Neural cell (in vitro differentiated cells): Measurements from ENCODE around the gene CDK4.

Source experiments
- EZH2 ChIP-seq: fragments of 200-600, 300-800 bp; shearing (Covaris generic), sonication (generic); IDR thresholded peaks from 2 replicates; pipeline ENCODE4 v1.6.1; 2014; ENCODE audit warnings: antibody characterized with exemption, low read length, borderline replicate concordance, mild to moderate bottlenecking; ENCODE audit not compliant: insufficient read depth, poor library complexity, severe bottlenecking
- MXI1 ChIP-seq: fragments of 450-650 bp; conservative IDR thresholded peaks from 2 replicates; pipeline ENCODE4 v1.6.1; 2014; ENCODE audit warnings: antibody characterized with exemption, mild to moderate bottlenecking; ENCODE audit not compliant: poor library complexity, severe bottlenecking
- TF ChIP-seq, protein P1 (sequence below): IDR thresholded peaks from 2 replicates; pipeline ENCODE4 v1.6.1; 2012; ENCODE audit warnings: borderline replicate concordance
- TF ChIP-seq, protein P2 (sequence below): fragments of 450-650 bp; IDR thresholded peaks from 2 replicates; pipeline ENCODE4 v1.5.1; 2014; ENCODE audit warnings: antibody characterized with exemption, mild to moderate bottlenecking, moderate library complexity; ENCODE audit not compliant: poor library complexity, severe bottlenecking

DNA sequence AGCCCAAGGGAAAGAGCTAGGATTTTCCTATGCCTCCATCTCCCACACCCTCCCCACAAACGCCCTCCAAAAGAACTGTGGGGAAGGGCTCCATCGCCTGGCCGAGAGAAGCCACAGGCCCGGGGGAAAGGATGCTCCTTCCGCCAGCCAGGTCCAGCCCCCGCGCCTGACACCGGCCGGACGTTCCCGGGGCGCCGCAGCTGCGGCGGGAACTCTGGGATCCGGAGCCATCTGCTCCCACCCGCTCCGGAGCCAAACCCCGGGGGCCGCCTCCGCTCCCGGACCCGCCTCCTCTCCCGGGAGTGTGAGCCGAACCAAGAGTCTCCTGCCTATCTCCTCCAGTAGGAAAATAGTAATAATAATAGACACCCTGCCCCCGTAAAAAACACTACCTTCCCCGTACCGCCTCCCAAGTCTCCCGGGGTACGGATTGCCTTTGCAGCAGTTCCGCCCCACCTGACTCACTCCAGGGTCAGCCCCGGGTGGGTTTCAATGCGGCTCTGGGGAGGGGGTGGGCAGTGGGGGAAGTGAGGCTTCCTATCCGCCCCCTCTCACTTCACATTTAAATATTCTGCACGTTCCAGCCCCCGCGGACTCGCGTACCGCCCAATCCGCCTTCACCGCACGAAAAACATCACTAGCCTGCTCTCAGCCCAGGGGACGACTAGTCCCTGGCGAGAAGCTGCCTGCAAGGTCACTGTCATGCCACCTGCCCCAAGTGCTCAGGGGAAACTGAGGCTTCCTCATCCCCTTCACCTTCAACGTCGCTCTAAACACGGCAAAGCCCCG, 16.0 kb downstream of the CDK4 start:
- TF ChIP-seq, protein P1, sequence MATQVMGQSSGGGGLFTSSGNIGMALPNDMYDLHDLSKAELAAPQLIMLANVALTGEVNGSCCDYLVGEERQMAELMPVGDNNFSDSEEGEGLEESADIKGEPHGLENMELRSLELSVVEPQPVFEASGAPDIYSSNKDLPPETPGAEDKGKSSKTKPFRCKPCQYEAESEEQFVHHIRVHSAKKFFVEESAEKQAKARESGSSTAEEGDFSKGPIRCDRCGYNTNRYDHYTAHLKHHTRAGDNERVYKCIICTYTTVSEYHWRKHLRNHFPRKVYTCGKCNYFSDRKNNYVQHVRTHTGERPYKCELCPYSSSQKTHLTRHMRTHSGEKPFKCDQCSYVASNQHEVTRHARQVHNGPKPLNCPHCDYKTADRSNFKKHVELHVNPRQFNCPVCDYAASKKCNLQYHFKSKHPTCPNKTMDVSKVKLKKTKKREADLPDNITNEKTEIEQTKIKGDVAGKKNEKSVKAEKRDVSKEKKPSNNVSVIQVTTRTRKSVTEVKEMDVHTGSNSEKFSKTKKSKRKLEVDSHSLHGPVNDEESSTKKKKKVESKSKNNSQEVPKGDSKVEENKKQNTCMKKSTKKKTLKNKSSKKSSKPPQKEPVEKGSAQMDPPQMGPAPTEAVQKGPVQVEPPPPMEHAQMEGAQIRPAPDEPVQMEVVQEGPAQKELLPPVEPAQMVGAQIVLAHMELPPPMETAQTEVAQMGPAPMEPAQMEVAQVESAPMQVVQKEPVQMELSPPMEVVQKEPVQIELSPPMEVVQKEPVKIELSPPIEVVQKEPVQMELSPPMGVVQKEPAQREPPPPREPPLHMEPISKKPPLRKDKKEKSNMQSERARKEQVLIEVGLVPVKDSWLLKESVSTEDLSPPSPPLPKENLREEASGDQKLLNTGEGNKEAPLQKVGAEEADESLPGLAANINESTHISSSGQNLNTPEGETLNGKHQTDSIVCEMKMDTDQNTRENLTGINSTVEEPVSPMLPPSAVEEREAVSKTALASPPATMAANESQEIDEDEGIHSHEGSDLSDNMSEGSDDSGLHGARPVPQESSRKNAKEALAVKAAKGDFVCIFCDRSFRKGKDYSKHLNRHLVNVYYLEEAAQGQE = no peak
- TF ChIP-seq, protein P2, sequence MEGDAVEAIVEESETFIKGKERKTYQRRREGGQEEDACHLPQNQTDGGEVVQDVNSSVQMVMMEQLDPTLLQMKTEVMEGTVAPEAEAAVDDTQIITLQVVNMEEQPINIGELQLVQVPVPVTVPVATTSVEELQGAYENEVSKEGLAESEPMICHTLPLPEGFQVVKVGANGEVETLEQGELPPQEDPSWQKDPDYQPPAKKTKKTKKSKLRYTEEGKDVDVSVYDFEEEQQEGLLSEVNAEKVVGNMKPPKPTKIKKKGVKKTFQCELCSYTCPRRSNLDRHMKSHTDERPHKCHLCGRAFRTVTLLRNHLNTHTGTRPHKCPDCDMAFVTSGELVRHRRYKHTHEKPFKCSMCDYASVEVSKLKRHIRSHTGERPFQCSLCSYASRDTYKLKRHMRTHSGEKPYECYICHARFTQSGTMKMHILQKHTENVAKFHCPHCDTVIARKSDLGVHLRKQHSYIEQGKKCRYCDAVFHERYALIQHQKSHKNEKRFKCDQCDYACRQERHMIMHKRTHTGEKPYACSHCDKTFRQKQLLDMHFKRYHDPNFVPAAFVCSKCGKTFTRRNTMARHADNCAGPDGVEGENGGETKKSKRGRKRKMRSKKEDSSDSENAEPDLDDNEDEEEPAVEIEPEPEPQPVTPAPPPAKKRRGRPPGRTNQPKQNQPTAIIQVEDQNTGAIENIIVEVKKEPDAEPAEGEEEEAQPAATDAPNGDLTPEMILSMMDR = peak; percentile 64
- TF ChIP-seq EZH2 (no peak), MXI1 (no peak)
